SU-DHL-6 (cell line): ENCODE measurements around the gene BBX.

ENCODE experiments used
- CTCF ChIP-seq: fragments of 200-600 bp; sonication (generic); IDR thresholded peaks from one replicate; pipeline ENCODE4 v1.5.1; 2017; ENCODE audit warnings: antibody characterized with exemption, mild to moderate bottlenecking, low read length, moderate library complexity; ENCODE audit not compliant: insufficient read depth, poor library complexity, severe bottlenecking
- EZH2phosphoT487 ChIP-seq: fragments of 200-600 bp; sonication (generic), shearing (Covaris generic); conservative IDR thresholded peaks from 2 replicates; pipeline ENCODE4 v1.6.1; 2018; ENCODE audit warnings: mild to moderate bottlenecking, antibody characterized with exemption, low read length, moderate library complexity, mixed read lengths

GRCh38 chr3:107850681-107851080, 327.9 kb downstream of the BBX start:
- no peak for TF ChIP-seq CTCF
- no peak for TF ChIP-seq EZH2phosphoT487
